GM12878 (cell line): ENCODE data around the gene ZBTB32. TPM values are rescaled to one million over a fixed set of nuclear protein-coding genes. Genes with fewer than 3 reads are reported as not detected.
A peak's percentile ranks its signal among the peaks of the same experiment; 100 is the strongest.

ENCODE experiments used
- ATAC-seq: fragments of 200-7000 bp; cut with Tn5 transposase; 3 replicates; pipeline ENCODE4 v1.9.1; 2020; ENCODE audit warnings: mild to moderate bottlenecking, moderate library complexity
- BruUV-seq: library from RNA; stranded (reverse); fragments of 400-500 nt; replicated peaks from 2 replicates; lab custom pipeline; 2021; lab: Mats Ljungman, UMichigan
- CTCF ChIA-PET: fragments of 300-600 bp; sonication (Branson Sonifier 250); formaldehyde crosslinking; extraction: SDS; loops from one replicate; lab custom pipeline; 2021; ENCODE audit warnings: inconsistent platforms; lab: Yijun Ruan, JAX
- POLR2A ChIA-PET: fragments of 350-600 bp; formaldehyde crosslinking; extraction: SDS; loops from one replicate; lab custom pipeline; 2021; ENCODE audit warnings: inconsistent platforms; lab: Charles Lee
- RAD21 ChIA-PET: fragments of 300-600 bp; sonication (Branson Sonifier 250); formaldehyde crosslinking; loops from one replicate; lab custom pipeline; 2023; ENCODE audit warnings: antibody characterized with exemption; ENCODE audit not compliant: unreplicated experiment; lab: Charles Lee
- SMC1A ChIA-PET: fragments of 300-600 bp; sonication (Branson Sonifier 250); formaldehyde crosslinking; loops from one replicate; lab custom pipeline; 2023; ENCODE audit not compliant: unreplicated experiment, uncharacterized antibody; lab: Charles Lee
- DNase-seq: peaks from one replicate; pipeline ENCODE4 v3.0.0-alpha.2; 2011; ENCODE audit warnings: low read depth, low spot score
- FAIRE-seq: peaks from 3 replicates; lab custom pipeline; 2011; peaks lifted over from hg19 to GRCh38; lab: Jason Lieb, UNC
- H2AFZ ChIP-seq: 2 replicates; pipeline ENCODE4 v1.6.0; 2011; ENCODE audit warnings: low read depth, low read length, control low read depth; ENCODE audit not compliant: control insufficient read depth
- H3K27ac ChIP-seq: 2 replicates; pipeline ENCODE4 v1.5.1; 2011; ENCODE audit warnings: control low read depth; ENCODE audit not compliant: control insufficient read depth, insufficient read depth
- H3K27me3 ChIP-seq, 2 experiments: replicated peaks in 1 of 2; 2 replicates each; pipeline versions ENCODE4 v1.6.0 to v1.6.1; 2011; ENCODE audit warnings: low read length in 1 of 2; ENCODE audit not compliant: control insufficient read depth in 2 of 2, insufficient read depth in 2 of 2
- H3K36me3 ChIP-seq, 2 experiments: 2 replicates each; pipeline ENCODE4 v1.5.1; 2011; ENCODE audit warnings: low read length in 1 of 2; ENCODE audit not compliant: control insufficient read depth in 2 of 2, insufficient read depth in 2 of 2
- H3K4me1 ChIP-seq: 2 replicates; pipeline ENCODE4 v1.6.1; 2011; ENCODE audit warnings: mild to moderate bottlenecking, low read length, moderate library complexity, mixed read lengths; ENCODE audit not compliant: control insufficient read depth, insufficient read depth
- H3K4me2 ChIP-seq: 2 replicates; pipeline ENCODE4 v1.6.0; 2011; ENCODE audit warnings: control low read depth; ENCODE audit not compliant: control insufficient read depth, insufficient read depth
- H3K4me3 ChIP-seq: fragments of 200-600 bp; sonication (generic); 2 replicates; pipeline ENCODE4 v1.5.1; 2016
- H3K79me2 ChIP-seq: 2 replicates; pipeline ENCODE4 v1.6.0; 2011; ENCODE audit warnings: low read length; ENCODE audit not compliant: control insufficient read depth, insufficient read depth
- H3K9ac ChIP-seq: 2 replicates; pipeline ENCODE4 v1.8.0; 2011; ENCODE audit warnings: low read length, control low read depth, mixed read lengths; ENCODE audit not compliant: control insufficient read depth, insufficient read depth
- H3K9me3 ChIP-seq: replicated peaks from 3 replicates; pipeline ENCODE4 v1.5.1; 2011; ENCODE audit warnings: mild to moderate bottlenecking, low read length; ENCODE audit not compliant: control insufficient read depth, insufficient read depth
- H4K20me1 ChIP-seq: 2 replicates; pipeline ENCODE4 v1.6.0; 2011; ENCODE audit not compliant: control insufficient read depth, insufficient read depth
- CHD4 ChIP-seq: fragments of 200-600 bp; sonication (generic); IDR thresholded peaks from 2 replicates; pipeline ENCODE4 v1.6.1; 2016; ENCODE audit warnings: mild to moderate bottlenecking
- ELK1 ChIP-seq: IDR thresholded peaks from 2 replicates; pipeline ENCODE4 v1.6.1; 2012; ENCODE audit warnings: low read depth, low read length, improper control_type of control experiment
- KDM1A ChIP-seq: fragments of 200-600 bp; sonication (generic); IDR thresholded peaks from 2 replicates; pipeline ENCODE4 v1.6.1; 2016; ENCODE audit warnings: borderline replicate concordance
- NR2C1 ChIP-seq: fragments of 450-650 bp; IDR thresholded peaks from 2 replicates; pipeline ENCODE4 v1.6.1; 2017; ENCODE audit warnings: antibody characterized with exemption, mild to moderate bottlenecking, moderate library complexity
- PAX5 ChIP-seq: IDR thresholded peaks from 2 replicates; pipeline ENCODE4 v1.6.1; 2011; ENCODE audit warnings: low read depth, low read length, borderline replicate concordance
- SP1 ChIP-seq: IDR thresholded peaks from one replicate; pipeline ENCODE4 v1.6.1; 2011; ENCODE audit warnings: low read depth, low read length
- SRF ChIP-seq, 2 experiments: IDR thresholded peaks; 2 replicates each; pipeline ENCODE4 v1.6.1; 2011; ENCODE audit warnings: low read depth in 2 of 2, low read length in 2 of 2, mild to moderate bottlenecking in 1 of 2, moderate library complexity in 1 of 2
- SUPT20H ChIP-seq: IDR thresholded peaks from 2 replicates; pipeline ENCODE4 v1.6.1; 2011; ENCODE audit warnings: low read depth, mild to moderate bottlenecking, low read length, moderate library complexity, borderline replicate concordance; ENCODE audit not compliant: control insufficient read depth
- TBL1XR1 ChIP-seq: IDR thresholded peaks from 2 replicates; pipeline ENCODE4 v1.6.1; 2012; ENCODE audit warnings: low read depth, low read length, improper control_type of control experiment
- TCF3 ChIP-seq: IDR thresholded peaks from 2 replicates; pipeline ENCODE4 v1.6.1; 2012; ENCODE audit warnings: low read depth, mild to moderate bottlenecking, low read length, borderline replicate concordance; ENCODE audit not compliant: insufficient read depth
- WRNIP1 ChIP-seq: IDR thresholded peaks from 2 replicates; pipeline ENCODE4 v1.6.1; 2011; ENCODE audit warnings: low read depth, low read length, improper control_type of control experiment, borderline replicate concordance
- YY1 ChIP-seq: IDR thresholded peaks from 2 replicates; pipeline ENCODE4 v1.6.1; 2011; ENCODE audit warnings: low read depth, mild to moderate bottlenecking, low read length
- ZNF24 ChIP-seq: fragments of 450-650 bp; IDR thresholded peaks from 2 replicates; pipeline ENCODE4 v1.6.1; 2017; ENCODE audit warnings: antibody characterized with exemption, mild to moderate bottlenecking
- ZNF274 ChIP-seq: IDR thresholded peaks from one replicate; pipeline ENCODE4 v1.8.0; 2011; ENCODE audit not compliant: insufficient read length, insufficient read depth
- ZNF384 ChIP-seq: IDR thresholded peaks from 2 replicates; pipeline ENCODE4 v1.6.1; 2012; ENCODE audit warnings: low read depth, mild to moderate bottlenecking, low read length, improper control_type of control experiment, borderline replicate concordance
- WGBS: methylation state at CpG from one replicate; pipeline ENCODE4 v1.1.6; 2016; ENCODE audit warnings: low lambda C conversion rate; ENCODE audit not compliant: insufficient replicate concordance, insufficient coverage; ENCODE audit errors: missing lambda C conversion rate; 5-methylcytosine and 5-hydroxymethylcytosine counted together
- in situ Hi-C: fragments of 300-500 bp; cut with MboI; formaldehyde crosslinking; loops from 9 replicates; pipeline ENCODE4 v1.14.3; 2018; ENCODE audit warnings: mixed read lengths
- intact Hi-C: fragments of 100-400 bp; cut with micrococcal nuclease; formaldehyde crosslinking; loops from one replicate; pipeline ENCODE4 v1.14.2; 2022; ENCODE audit not compliant: unreplicated experiment
- polyA plus RNA-seq, 11 experiments: library from polyadenylated mRNA; depleted of rRNA in 4 of 11; unstranded in 6 of 11; stranded (reverse) in 5 of 11; fragments of >200 nt; fragmentation: Nextera tagmentation in 4 of 11; fragmentation: Illumina TruSeq in 1 of 11; extraction: Ambion mirVana in 4 of 11; extraction: Trizol in 1 of 11; gene quantifications; 1 replicate in 1 of 11; 2 replicates in 10 of 11; pipeline versions ENCODE4 v1.2.1 to v1.2.3, GENCODE V29; 2011 to 2016; ENCODE audit warnings: inconsistent platforms in 2 of 11, missing spikeins in 2 of 11, low read depth in 1 of 11
- total RNA-seq, 4 experiments: library from RNA; depleted of rRNA in 3 of 4; stranded (reverse); fragments of >200 nt in 3 of 4; fragmentation: Illumina TruSeq in 1 of 4; extraction: Trizol in 1 of 4; gene quantifications; 2 replicates each; pipeline versions ENCODE4 v1.2.1 to v1.2.3, GENCODE V29; 2013 to 2021
- TF ChIP-seq, protein P1 (sequence below): IDR thresholded peaks from 2 replicates; pipeline ENCODE4 v1.6.1; 2011; ENCODE audit warnings: borderline replicate concordance, low read depth, mild to moderate bottlenecking, moderate library complexity, low read length; ENCODE audit not compliant: insufficient read depth, poor library complexity, severe bottlenecking
- TF ChIP-seq, protein P2 (sequence below): fragments of 450-650 bp; IDR thresholded peaks from 2 replicates; pipeline ENCODE4 v1.6.1; 2018; ENCODE audit warnings: borderline replicate concordance, mild to moderate bottlenecking; ENCODE audit not compliant: partially characterized antibody

ZBTB32 gene
- total and polyA plus RNA-seq, 10 of the 15 experiments (the other 5 are each of a cell fraction or from before 2014, with no cell fraction given): 1.0 to 46.7 (median 16.0) TPM

- DNase-seq: peak; percentile 77
- SMC1A ChIA-PET: interaction anchor here (6.3 kb wide), 1 partner anchor 19 kb away, joined by 375 read pairs; the partner anchor contains the start of gene ZBTB32
- intact Hi-C loops (loop anchor here (1.0 to 2.0 kb wide), 4 partner anchors 23 to 214 kb away; partner anchors contain the start of genes PSENEN and U2AF1L4), in situ Hi-C loops (no loop called here)
- Histone ChIP-seq H3K4me2 (peak overlapping the region; percentile 99), H3K9ac (peak overlapping the region; percentile 77), H3K79me2 (peaks cover 68% of the 10 kb centered on the region), H3K27me3 (no peaks in the 10 kb centered on the region), H3K4me1 (peaks cover 32% of the 10 kb centered on the region), H3K36me3 (peaks cover 0 to 6% of the 10 kb centered on the region in 2 experiments; a peak in 3 of 4 replicates), H4K20me1 (no peaks in the 10 kb centered on the region), H3K4me3 (peak overlapping the region; percentile 82), H3K9me3 (no peaks in the 10 kb centered on the region), H3K27ac (peak overlapping the region; percentile 95), H2AFZ (peak overlapping the region; percentile 87)
- CTCF ChIA-PET: interaction anchor here (6.4 to 7.3 kb wide), 2 partner anchors 15 to 22 kb away, joined by 77 to 271 read pairs; no protein-coding TSS in a partner anchor
- peak; percentile 75 for ATAC-seq
- FAIRE-seq: peak; percentile 61
- no TSS peak for BruUV-seq
- POLR2A ChIA-PET: interaction anchor here (1.8 to 12.1 kb wide), 3 partner anchors 18 to 26 kb away, joined by 12 to 516 read pairs (median 91); partner anchors contain the start of genes IGFLR1, PSENEN, U2AF1L4 and ZBTB32
- WGBS: 1% methylated on average over 70 of the region's 77 CpGs
- RAD21 ChIA-PET: interaction anchor here (6.3 kb wide), 1 partner anchor 18 kb away, joined by 430 read pairs; the partner anchor contains the start of gene ZBTB32
- no peak for TF ChIP-seq ZNF274
- TF ChIP-seq TBL1XR1: no peak
- 0 out of 4 replicates have a peak, but pooled peaks of 1 of the 2 experiments have one; percentile 9 for TF ChIP-seq SRF (IDR thresholded peaks at IDR 0.05; ENCODE audit: low read depth in 2 of 2, low read length in 2 of 2)
- no peak for TF ChIP-seq PAX5
- TF ChIP-seq ZNF24: no peak
- peak; percentile 86; the same call in 1 of the 2 replicates for TF ChIP-seq NR2C1
- 0 out of 2 replicates have a peak, but pooled peaks have one; percentile 75 for TF ChIP-seq CHD4
- no peak for TF ChIP-seq KDM1A
- TF ChIP-seq ELK1: peak; percentile 66; the same call in 1 of the 2 replicates
- no peak for TF ChIP-seq TCF3
- peak; percentile 86 for TF ChIP-seq YY1
- TF ChIP-seq, protein P1, sequence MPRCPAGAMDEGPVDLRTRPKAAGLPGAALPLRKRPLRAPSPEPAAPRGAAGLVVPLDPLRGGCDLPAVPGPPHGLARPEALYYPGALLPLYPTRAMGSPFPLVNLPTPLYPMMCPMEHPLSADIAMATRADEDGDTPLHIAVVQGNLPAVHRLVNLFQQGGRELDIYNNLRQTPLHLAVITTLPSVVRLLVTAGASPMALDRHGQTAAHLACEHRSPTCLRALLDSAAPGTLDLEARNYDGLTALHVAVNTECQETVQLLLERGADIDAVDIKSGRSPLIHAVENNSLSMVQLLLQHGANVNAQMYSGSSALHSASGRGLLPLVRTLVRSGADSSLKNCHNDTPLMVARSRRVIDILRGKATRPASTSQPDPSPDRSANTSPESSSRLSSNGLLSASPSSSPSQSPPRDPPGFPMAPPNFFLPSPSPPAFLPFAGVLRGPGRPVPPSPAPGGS: no peak
- TF ChIP-seq SP1: no peak
- TF ChIP-seq ZNF384: no peak
- TF ChIP-seq, protein P2, sequence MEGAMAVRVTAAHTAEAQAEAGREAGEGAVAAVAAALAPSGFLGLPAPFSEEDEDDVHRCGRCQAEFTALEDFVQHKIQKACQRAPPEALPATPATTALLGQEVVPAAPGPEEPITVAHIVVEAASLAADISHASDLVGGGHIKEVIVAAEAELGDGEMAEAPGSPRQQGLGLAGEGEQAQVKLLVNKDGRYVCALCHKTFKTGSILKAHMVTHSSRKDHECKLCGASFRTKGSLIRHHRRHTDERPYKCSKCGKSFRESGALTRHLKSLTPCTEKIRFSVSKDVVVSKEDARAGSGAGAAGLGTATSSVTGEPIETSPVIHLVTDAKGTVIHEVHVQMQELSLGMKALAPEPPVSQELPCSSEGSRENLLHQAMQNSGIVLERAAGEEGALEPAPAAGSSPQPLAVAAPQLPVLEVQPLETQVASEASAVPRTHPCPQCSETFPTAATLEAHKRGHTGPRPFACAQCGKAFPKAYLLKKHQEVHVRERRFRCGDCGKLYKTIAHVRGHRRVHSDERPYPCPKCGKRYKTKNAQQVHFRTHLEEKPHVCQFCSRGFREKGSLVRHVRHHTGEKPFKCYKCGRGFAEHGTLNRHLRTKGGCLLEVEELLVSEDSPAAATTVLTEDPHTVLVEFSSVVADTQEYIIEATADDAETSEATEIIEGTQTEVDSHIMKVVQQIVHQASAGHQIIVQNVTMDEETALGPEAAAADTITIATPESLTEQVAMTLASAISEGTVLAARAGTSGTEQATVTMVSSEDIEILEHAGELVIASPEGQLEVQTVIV: no peak
- no peak for TF ChIP-seq WRNIP1
- TF ChIP-seq SUPT20H: no peak
These were observed 12.7 kb downstream of the ZBTB32 start for GRCh38 chr19:35716801-35717664.
